HuH-7 (cell line): Measurements from ENCODE around the gene FAM118B.

Experiments used
- DNase-seq: peaks from one replicate; pipeline ENCODE4 v3.0.0; 2011; ENCODE audit warnings: low spot score

The FAM118B gene

GRCh38 chr11:126211236-126212088 lies at the start of gene FAM118B, which contains the start of gene RPUSD4:
Gene FAM118B, plus strand, starts transcription at chr11:126211782. Its CDS starts 23,220 bp downstream, at chr11:126235002.
Gene RPUSD4, minus strand, starts transcription at chr11:126211650. Its CDS starts 12 bp downstream, at chr11:126211638.
- DNase-seq, result peak; percentile 95

GRCh38 chr11:126162306-126163030 lies 49.1 kb upstream of the FAM118B start:
- DNase-seq, result no peak

- DNase-seq, result no peak
Measured at GRCh38 chr11:126163074-126163700, 48.4 kb upstream of the FAM118B start.

- DNase-seq, result no peak
Measured at GRCh38 chr11:126163779-126164178, 47.8 kb upstream of the FAM118B start.

- no peak for DNase-seq
Measured at GRCh38 chr11:126164781-126165180, 46.8 kb upstream of the FAM118B start.

- no peak for DNase-seq
Measured at GRCh38 chr11:126165311-126165720, 46.3 kb upstream of the FAM118B start.

GRCh38 chr11:126165757-126166156 lies 45.8 kb upstream of the FAM118B start:
- no peak for DNase-seq

GRCh38 chr11:126166413-126166812 lies 45.2 kb upstream of the FAM118B start:
- DNase-seq, result no peak

- no peak for DNase-seq
Measured at GRCh38 chr11:126167488-126167887, 44.1 kb upstream of the FAM118B start.

- DNase-seq, result no peak
Measured at GRCh38 chr11:126169291-126169690, 42.3 kb upstream of the FAM118B start.

GRCh38 chr11:126172596-126173038 lies 39.0 kb upstream of the FAM118B start:
- no peak for DNase-seq

GRCh38 chr11:126173257-126173656 lies 38.3 kb upstream of the FAM118B start:
- DNase-seq, result no peak

GRCh38 chr11:126174816-126175215 lies 36.8 kb upstream of the FAM118B start:
- DNase-seq, result no peak

- DNase-seq, result no peak
Measured at GRCh38 chr11:126175393-126175792, 36.2 kb upstream of the FAM118B start.

- no peak for DNase-seq
Measured at GRCh38 chr11:126176853-126177470, 34.6 kb upstream of the FAM118B start.

- no peak for DNase-seq
Measured at GRCh38 chr11:126181939-126182730, 29.4 kb upstream of the FAM118B start.

GRCh38 chr11:126182787-126183445 lies 28.7 kb upstream of the FAM118B start:
- DNase-seq, result no peak

GRCh38 chr11:126185259-126186024 lies 26.1 kb upstream of the FAM118B start:
- DNase-seq, result peak; percentile 49

GRCh38 chr11:126186025-126186698 lies 25.4 kb upstream of the FAM118B start:
- DNase-seq, result no peak
